ENCODE results near the gene GRID2.

GRID2 gene

DNA sequence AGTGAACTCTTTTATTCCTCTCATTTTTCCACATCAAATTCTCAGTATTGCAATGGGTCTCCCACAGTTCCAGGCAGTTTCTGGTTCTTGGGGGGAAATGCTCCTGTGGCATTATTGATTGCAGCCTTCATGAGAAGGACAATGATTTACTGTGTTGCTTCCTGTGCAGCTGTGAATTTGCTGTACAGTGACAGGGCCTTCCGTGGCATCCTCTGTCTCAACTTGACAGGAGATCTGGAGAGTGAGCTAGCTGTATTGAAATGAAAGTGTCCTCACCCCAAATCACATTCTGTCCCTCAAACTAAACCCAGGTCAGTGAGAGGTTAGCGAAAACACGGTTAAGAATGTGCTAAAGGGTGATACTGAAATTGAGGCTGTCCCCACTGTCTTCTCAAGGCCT is 1447.6 kb downstream of the GRID2 start:
- no peak for DNase-seq (ENCODE audit: low read depth)

DNA sequence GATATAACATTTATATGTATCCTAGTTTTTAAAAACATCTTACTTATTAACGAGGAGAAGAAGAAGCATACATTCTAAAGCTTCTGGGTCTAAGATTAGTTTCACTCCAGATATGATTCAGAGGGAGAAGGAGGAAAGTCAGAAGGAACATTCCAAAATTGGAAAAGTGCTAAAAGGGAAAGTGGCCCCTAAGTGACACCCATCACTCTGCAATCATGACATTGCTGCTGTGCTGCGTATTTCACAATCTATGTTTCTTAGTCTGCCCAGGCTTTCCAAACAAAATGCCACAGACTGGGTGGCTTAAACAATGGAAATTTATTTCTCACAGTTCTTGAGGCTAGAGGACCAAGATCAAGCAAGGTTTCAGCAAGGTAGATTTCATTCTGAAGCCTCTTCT is 1452.3 kb downstream of the GRID2 start:
- DNase-seq (ENCODE audit: low read depth), result no peak

DNA sequence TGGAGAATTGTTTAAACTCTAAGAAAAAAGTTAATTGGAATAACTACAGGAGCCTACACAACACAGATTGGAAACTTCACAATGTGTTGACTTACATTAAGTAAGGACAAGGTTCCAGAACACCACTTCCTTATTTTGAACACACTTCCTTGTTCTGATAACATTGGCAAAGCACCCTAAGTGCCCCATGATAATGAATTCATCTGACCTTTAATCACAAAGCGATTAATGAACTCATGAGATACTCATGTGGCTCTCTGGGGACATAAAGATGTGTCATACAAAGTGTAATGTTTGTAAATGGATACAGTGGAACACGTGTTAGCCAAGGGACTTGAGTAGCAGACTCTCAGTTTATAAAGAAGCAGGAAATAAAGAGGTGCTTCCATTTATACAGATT is 1455.7 kb downstream of the GRID2 start:
- DNase-seq (ENCODE audit: low read depth), result no peak

DNA sequence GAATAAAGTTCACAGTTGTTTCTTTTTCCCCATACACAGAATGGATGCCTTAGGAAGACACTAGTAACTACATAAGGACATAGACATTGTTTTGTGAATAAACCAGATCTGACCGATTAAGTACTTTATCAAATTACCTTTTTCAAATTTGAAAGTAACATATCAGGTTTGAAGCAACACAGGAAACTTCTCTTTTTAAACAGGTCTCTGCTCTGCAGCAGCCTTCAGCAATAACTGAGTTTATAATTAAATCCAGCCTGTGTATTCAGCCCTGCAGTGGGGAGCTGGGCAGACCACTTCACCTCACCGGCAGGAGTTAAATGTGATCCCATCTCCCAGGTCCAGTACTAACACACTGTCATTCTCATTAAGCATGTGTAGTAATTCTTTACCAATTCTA is 1456.5 kb downstream of the GRID2 start:
- no peak for DNase-seq (ENCODE audit: low read depth)

DNA sequence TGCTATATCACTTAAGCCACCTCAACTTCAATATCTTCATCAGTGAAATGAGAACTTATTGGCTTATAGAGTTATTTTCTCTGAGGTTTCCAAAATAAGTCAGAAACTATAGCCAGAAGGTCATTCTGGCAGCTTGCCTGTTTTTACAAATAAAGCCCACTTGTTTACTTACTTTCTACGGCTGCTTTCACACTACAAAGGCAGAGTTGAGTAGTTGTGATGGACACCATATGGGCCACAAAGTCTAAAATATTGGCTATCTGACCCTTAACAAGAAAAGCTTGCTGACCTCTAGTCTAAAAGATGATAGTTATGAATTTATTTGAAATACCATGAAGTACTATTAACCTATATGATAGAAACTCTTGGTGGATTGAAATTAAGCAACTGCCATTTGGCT is 1457.5 kb downstream of the GRID2 start:
- DNase-seq (ENCODE audit: low read depth), result no peak

DNA sequence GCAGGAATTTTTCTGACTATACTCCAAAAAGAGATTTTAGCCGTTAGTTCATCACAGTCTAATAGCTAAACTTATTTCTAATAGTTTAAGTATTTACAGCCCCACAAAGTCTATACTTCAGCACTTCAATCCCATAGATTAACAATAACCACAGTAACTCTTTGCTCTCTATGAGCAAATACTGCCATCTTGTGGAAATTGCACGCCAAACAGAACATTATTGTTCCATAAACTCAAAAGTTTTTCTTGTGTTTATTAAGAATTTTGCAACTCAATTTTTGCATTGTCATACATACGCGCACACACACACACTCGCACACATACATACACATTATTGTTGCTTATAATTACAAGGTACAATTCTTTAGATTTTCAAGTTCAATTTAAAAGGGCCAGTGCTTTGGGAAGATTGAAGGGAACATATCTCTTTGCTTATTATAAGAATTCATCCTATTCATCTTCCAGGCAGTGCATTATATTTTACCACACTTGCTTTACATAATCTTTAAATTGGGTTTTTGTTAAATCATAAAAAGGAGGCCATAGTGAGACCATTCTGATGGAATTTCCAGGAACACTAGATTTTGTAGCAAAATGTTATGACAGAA is 1461.0 kb downstream of the GRID2 start:
- peak; percentile 42 for DNase-seq (ENCODE audit: low read depth)

DNA sequence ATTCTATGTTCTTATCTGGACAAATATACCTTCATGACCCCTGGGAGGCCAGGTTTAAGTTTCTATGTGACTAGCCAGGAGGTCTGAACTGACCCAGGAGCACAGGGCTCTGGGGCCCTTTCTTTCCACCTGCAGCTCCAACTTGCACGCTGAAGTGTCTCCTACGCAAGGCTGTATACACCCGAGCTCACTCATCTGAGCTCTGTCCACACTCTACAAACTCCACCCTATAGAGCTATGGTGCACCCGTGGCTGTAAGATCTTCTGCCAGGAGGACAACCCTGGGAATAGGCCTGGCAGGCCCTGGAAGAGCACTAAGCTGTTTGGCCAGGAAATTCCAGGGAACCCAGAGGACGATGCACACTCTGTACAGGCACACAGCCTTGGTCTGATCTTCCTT is 1464.2 kb downstream of the GRID2 start:
- DNase-seq (ENCODE audit: low read depth), result no peak

DNA sequence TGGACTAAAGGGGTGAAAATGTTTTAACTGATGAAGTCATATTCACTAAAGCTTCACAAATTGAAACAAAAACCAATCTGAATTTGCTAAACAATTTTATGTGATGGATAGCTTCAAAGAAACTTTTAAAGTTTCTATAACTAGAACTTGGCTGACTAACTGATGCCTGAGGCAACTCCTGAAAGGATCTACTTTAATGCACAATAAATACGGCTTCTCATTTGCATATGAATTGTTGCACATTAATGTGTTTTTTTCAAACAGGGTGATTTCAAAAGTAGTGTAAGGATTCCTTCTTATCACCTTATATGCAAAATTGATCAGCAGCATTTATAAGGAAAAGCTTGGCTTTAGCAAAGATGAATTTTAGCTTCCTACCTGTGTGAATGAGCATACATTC is 1466.4 kb downstream of the GRID2 start:
- no peak for DNase-seq (ENCODE audit: low read depth)

DNA sequence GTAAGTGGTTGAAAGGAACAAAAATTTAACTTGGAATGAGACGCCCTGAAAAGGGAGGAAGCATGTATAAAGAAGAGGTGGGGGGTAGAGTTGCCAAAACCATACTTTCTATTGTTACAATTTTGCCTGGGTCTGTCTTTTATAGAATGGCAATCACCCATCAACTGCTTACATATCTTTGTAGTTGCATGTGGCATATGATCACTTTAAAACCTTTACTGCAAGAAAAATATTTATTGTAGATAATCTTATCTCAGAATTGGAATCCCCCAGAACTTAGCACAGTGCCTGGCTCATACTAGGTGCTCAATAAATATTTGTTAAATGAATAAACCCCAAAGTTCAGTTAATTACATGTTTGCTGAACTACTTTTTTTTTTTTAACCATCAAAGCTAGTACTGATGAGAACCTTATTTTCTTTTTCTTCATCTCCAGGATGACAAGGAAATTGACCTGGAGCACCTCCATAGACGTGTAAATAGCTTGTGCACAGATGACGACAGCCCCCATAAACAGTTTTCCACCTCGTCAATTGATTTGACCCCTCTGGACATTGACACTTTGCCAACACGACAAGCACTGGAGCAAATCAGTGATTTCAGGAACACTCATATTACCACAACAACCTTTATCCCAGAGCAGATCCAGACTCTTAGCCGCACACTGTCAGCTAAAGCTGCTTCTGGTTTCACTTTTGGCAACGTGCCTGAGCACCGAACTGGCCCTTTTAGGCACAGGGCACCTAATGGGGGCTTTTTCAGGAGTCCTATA is 1468.1 kb downstream of the GRID2 start:
- no peak for DNase-seq (ENCODE audit: low read depth)

DNA sequence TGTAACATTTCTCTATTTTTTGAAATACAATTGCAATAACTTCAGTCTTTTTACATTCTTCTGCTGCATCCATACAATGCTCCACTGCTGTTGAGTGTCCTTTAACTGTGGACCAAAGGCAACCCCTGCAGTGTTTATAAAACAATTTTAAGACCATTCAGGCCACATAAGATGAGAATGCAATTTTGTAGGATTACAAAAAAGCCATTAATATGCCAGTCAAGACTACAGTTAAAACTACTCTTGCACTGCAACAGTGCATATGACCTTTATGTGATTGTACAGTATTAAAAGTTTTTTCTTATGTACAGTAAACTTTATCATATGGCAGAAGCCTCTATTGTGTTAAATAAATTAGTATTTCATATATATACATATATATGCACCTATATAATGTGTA is 1469.1 kb downstream of the GRID2 start:
- DNase-seq (ENCODE audit: low read depth), result no peak

DNA sequence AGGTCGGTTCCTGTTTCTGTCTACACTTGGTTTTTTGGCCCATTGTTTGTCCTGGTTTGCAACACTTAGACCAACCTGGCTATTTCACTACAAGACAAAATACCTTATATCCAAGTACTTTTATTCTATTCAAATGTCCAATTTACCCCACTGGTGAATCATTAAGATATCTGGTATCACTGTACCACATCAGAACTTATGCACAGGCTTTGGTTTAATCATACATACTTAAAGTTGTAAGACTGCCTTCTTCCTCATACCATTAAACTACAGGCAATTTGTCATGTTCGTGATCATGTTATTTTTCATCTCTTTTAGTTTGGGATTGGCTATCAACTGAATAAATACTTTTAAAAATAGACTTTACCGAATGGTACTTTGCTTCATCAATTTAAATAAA is 1471.8 kb downstream of the GRID2 start:
- no peak for DNase-seq (ENCODE audit: low read depth)

DNA sequence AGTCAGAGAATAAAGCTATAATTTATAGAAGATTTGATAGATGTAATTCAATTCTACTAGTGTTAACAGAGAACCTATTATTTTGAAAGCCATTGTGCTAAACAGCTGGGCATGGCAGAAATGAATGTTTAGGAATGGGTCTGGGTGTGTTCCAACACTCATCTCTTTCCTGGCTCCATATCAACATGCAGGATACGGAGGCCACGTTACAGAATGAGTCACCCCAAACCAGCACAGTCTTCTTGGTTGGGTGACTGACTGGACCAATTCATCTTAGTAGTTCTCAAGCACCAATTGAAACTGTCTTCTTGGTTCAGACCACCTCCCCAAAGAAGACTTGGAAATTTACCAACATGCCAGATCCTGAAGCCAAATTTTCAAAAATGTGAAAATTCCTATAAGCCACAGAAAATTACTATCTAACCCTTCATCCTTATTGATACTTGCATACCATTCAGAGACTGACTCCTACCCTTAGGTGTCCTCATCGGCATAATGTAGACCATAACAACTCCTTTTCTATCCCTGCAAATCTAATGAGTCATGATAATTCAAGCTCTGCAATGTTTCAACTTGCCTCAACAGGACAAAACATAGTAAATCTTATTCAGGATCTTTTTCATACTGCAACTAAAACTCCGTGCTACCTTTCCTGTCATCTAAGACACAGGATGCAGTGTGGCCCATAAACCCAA is 1472.8 kb downstream of the GRID2 start:
- no peak for DNase-seq (ENCODE audit: low read depth)

DNA sequence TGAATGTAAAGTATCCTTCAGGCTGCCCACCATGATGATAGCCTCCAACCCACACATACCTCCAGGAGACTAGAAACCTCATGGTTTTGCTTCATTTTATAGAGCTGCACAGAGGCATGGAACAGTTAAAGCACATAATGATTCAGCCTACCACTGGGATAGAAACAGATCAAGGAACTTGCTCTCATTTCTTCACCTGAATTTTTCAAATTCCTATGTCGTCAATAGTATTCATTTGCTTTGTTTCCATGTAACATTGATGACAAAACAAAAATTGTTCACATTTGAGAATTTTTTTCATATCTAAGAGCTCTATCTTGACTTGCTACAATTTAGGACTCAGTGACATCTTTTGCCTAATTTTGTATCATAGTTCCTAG is 1473.3 kb downstream of the GRID2 start:
- no peak for DNase-seq (ENCODE audit: low read depth)

DNA sequence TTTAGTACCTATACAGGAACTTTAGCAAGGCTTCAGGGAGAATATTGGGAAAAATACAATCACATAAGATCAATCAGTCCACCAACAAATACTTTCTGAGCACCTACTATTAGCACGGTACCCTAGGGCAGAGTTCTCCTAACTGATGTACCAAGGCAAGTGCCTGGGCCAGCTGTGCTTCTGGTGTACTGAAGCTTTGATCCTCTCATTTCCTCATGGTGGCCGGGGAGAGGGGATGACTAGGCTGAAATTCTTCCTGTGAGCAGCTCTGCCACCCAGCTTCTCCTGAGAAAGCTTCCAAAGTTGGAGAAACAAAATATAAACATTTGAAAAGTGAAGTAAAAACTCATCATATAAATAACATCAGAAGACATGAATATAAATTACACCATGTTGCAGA is 1475.5 kb downstream of the GRID2 start:
- no peak for DNase-seq (ENCODE audit: low read depth)

DNA sequence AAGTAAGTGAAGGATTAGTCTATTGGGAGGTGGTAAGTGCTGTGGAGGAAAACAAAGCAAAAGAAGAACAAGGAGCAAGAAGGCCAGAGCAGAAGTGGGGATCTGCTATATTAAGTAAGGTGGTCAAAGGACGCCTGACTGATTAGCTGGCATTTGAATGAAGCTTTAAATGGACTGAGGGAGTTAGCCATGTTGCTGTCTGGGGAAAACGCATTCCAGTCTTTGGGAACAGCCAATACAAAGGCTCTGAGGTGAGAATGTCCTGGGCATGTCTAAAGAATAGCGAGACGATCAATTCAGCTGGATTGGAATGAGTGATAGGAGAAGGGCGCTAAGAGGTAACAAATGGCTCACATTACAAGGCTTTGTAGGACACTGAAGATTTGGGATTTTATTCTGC is 1476.3 kb downstream of the GRID2 start:
- DNase-seq (ENCODE audit: low read depth), result no peak

DNA sequence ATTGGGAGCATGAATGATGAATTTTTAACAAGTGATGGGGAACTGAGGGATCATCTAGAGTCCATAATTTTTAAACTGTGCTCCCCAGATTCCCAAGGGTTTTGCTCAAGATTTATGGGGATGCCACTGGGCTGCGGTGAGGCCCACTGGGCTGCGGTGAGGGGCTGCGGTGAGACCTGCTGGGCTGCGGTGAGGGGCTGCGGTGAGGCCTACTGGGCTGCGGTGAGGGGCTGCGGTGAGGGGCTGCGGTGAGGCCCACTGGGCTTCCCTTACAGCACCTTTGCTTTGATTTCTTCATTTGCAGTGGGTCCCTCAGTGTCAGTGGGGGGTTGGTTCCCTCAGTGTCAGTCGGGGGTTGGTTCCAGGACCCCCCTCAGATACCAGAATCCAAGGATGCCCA is 1477.4 kb downstream of the GRID2 start:
- no peak for DNase-seq (ENCODE audit: low read depth)

DNA sequence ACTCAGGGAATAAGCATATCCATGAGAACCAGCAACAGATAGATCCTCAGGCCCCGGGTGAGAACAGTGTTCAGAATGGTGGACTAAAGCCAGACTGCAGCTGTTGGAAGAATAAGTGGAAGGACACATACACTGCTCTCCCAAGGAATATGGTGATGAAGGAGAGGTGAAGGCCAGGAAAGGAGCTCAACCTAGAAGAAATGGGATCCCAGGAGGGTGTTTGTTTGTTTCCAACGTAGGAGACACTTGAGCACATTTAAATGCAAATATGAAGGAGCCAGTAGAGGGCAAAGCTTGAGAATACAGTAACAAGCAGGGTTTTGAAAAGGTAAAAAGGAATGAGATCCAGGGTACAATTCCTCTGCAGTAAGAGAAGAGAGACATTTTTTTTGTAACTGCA is 1482.4 kb downstream of the GRID2 start:
- no peak for DNase-seq (ENCODE audit: low read depth)

DNA sequence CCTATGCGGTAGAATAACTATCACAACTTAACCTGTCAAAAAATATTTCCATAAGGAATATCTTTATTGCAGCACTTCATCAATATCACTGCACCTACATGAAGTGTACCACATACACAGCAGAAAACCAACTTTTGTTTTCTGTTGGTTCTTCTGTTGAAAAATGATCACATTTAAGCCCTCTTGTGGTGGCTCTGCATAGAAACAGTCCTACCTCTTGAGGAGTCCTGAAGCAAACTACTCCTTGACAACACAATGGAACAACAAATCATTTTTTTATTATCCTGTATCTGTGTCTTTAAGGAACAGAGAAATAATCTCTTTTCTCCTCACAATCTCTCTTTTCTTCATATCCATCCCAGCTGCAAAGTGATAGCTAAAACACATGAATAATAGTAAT is 1484.9 kb downstream of the GRID2 start:
- DNase-seq (ENCODE audit: low read depth), result peak; percentile 3

DNA sequence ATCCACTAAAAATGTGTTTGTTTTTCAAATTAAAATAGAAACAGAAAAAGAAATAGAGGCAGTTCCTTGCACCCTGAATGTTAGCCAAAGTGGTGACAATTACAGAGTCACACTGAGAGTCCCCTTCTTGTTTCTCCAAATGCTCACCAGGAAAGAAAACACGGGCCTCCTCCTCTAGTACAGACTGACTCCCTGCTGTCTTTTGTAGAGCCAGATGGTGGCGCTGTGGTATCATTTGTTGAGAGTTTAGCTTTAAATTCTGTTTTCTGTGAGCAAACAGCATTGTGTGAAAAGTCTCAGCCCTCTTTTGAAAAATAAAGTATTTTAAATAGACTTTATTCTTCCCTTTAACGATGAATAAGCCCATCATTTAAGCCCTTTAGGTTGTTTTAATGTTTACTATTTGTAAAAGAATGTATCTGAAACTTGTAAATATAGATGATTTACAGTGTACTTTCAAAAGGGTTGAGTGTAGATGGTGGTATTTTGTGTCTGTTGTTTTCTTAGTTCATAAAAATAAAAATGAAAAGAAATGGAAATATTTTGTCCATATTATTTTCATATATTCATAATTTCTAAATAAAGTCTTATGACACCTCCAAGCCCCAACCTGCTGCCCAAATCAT is 1487.9 kb downstream of the GRID2 start:
- peak; percentile 34 for DNase-seq (ENCODE audit: low read depth)

DNA sequence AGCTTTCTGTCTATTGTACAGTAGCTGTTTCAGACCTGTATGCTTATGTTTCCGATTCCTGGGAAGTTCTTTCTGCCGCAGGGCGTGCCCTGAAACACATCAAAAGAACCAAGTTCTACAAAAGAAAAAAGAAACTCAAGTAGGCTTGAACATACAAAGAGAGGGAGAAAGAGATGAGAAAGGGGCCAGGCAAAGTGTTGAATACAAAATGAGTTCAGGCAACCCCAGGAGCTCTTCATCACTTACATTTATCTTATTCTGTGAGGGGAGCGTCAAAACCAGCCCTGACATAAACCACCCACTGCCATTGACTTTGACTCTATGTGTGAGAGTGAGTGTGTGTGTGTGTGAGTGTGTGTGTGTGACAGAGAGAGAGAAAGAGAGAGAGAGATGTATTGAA is 1498.3 kb downstream of the GRID2 start:
- no peak for DNase-seq (ENCODE audit: low read depth)

DNA sequence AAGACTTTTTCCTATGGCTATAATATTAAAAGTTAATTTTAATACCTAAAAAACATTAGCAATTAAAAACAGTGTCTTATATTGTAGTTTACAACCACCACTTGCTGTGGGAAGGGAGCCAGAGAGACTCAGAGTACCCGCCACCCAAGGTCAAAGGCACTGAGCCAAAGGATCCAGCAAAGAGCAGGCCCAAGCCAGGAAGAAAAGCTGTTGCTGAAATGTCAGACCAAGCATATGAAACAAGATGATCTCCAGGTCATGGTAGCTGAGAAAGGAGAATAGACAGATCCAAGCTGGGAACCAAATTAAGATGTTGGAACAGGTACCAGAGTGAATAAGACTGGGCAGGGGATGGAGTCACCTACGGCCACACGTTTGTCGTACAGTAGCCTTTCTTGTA is 1506.0 kb downstream of the GRID2 start:
- DNase-seq (ENCODE audit: low read depth), result no peak

DNA sequence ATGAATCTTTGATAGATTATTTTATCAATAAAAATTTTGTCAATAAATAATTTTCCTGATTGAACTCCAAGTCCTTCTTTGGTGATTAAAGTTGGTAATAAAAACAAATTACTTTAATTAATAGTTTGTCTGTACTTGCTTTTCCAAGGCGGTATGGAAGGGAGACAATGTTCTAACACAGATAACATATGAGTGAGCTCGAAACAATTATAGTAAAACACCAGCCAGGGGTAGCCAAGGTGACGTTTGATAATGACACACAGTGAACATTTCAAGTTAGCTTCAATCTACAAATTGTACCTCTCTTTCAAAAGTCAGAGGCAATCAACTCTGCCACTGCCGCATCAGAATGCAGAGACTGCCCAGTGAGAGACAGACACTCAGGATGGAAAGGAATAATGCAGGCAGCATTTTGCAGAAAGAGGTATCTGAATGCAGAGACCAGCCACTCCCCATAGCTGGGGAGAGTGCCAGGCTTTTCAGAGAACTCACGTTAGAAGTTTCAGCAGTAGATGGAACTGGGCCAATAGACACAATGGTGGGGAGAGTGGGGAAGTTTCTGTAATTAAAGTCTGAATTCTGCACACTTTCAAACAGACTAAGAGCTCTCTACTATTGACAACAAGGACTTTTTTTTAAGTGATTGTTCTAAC is 1506.7 kb downstream of the GRID2 start:
- no peak for DNase-seq (ENCODE audit: low read depth)

DNA sequence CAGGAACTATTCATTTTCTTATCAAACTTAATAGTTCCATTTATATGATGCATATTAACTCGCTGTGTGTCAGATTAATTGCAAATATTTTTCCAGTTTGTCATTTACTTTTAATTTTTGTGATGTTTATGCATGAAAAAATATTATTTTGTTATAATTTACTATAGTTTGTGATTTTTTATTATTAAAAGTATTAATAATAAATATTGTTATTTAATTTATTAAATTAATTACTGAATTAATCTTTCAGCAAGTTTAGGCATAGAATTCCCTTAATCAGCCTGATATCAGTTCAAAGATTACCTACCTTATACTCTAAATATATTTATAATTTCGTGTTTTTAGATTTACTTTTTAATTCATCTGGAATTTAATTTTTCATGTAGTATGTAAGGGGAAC is 1509.3 kb downstream of the GRID2 start:
- no peak for DNase-seq (ENCODE audit: low read depth)
